Measurements from ENCODE around the gene IMP4.
A peak's percentile ranks its signal among the peaks of the same experiment; 100 is the strongest.

IMP4 gene

GRCh38 chr2:130374587-130375290, 32.0 kb downstream of the IMP4 start:
- no peak overlapping the region for H3K4me3 ChIP-seq (ENCODE audit: low read depth, low read length)

DNA sequence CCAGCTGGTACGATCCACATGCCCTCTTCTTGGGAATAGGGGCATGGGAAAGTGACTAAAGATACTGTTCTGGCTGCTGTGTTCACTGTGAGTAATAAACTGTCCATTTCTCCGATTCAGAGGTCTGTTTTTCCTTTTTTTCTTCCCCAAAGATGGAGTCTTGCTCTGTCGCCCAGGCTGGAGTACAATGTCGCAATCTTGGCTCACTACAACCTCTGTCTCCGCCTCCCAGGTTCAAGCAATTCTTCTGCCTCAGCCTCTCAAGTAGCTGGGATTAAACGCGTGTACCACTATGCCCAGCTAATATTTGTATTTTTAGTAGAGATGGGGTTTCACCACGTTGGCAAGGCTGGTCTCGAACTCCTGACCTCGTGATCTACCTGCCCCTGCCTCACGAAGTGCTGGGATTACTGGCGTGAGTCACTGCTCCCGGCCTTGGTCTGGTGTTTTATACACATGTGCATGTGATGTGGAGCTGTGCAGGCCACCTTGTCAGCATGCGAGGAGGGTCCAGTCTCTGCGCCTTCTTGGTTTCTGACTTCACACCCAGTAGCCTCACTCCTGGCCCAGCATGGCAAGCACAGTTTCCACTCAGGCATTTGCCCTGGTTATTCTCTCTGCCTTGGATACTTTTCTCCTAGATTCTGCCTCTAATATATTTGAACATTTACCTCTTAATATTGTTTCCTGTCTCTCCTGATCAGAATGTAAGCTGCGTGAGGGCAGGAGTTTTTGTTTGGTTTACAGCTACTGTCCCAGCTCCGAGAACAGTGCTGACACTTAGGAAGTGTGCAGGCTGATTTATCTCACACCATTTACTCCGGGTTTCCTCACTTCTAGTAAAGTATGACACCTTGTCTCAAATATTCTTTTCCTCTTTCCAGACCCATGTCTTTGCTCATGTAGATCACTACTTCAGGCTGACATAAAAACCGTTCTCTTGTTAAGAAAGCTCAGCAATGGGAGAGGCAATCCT, 32.9 kb downstream of the IMP4 start:
- no peak overlapping the region for H3K4me3 ChIP-seq (ENCODE audit: low read depth, low read length)
- no peak for DNase-seq (ENCODE audit: low read depth)

More at GRCh38 chr2:130374587-130375290, 32.0 kb downstream of the IMP4 start:
- no peak for DNase-seq (ENCODE audit: low read depth)

DNA sequence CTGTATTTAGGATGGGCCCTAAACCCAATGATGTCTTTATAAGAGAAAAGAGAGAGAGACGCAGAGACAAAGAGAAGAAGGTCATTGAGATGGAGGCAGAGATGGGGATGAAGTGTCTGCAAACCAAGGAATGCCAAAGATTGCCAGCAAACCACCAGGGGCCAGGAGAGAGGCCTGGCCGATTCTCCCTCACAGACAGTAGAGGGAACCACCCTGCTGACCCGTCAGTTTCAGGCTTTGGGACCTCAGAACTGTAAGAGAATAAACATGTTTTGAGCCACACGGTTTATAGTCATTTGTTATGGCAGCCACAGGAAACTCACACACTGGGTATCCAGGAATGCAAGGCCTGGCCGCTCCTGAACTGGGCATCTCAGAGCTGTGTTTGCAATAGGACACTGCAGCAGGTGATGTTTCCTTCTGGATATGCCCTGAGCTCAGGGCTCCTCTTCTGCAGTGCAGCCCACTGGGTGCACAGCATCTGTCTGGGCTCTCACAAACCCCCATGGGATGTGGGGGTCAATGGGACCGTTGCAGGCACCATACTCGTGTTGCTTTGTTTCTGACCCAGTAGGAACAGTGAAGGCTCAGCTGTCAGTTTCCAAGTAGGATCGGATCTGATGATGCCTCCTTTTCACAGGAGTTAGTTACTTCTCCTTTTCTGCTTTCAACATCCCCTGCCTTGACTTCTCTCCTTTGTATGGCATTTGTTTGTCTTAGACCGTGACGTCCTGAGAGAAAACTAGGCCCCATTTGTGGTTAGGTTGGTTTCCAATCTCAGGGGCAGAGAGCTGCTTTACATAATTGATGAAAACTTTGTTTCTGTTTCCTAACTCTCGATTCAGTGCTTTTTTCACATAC, 34.0 kb downstream of the IMP4 start:
- no peak overlapping the region for H3K4me3 ChIP-seq (ENCODE audit: low read depth, low read length)
- DNase-seq (ENCODE audit: low read depth): no peak

DNA sequence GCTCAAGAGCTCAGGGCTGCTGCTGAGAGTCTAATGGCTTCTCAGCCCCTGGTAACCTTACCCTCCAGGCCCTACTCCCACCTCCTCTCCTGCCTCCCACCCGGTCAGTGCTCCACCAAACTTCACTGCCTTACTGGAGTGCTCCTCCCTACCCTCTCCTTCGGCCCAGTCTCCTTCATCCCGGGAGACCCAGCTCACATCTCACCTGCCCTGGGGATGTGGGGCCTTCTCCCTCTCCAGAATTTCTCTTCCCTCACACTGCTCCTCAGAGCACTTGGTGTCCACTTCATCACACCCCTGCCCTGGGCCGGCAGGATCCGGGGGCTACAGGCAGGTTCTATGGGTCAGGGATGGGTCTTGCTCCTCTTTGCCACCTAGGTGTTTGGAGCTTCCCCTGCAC, 34.8 kb downstream of the IMP4 start:
- no peak overlapping the region for H3K4me3 ChIP-seq (ENCODE audit: low read depth, low read length)
- DNase-seq (ENCODE audit: low read depth): no peak

DNA sequence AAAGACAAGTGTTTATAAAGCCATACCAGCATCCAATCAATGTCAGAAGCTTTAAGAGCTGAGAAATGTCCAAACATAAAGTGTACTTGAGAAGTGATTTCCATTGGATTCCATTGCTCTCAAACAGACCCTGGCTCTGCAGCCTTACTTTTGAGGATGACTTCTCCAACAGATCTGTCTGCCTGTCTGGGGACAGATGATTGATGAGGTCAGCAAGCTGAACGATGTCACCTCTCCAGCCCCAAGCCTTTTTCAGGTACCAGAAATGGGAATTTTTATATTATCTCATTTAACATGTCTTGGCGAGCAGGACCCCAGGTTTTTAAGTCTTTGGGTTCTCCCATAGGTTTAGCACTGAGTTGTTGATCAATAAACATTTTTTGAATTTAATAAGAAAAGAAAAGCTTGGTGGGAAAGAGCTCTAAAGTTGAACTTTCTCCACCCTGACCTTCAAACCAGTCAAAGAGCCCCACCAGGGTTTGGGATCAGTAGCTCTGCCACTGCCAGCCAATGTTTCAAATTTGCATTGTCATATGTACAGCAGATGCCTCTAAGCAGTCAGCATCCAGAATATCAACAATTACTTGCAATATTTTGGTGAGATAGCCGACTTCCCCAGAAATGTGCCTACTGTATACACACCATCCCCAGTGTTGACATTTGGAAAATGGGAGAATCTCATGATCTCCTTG, 35.7 kb downstream of the IMP4 start:
- no peak for DNase-seq (ENCODE audit: low read depth)
- H3K4me3 ChIP-seq (ENCODE audit: low read depth, low read length): no peak overlapping the region

GRCh38 chr2:130378898-130379214, 36.2 kb downstream of the IMP4 start:
- no peak for DNase-seq (ENCODE audit: low read depth)
- no peak overlapping the region for H3K4me3 ChIP-seq (ENCODE audit: low read depth, low read length)

- no peak for DNase-seq (ENCODE audit: low read depth)
- H3K4me3 ChIP-seq (ENCODE audit: low read depth, low read length): no peak overlapping the region
Observed at GRCh38 chr2:130380096-130380934, 37.6 kb downstream of the IMP4 start.

GRCh38 chr2:130381145-130381544, 38.4 kb downstream of the IMP4 start:
- DNase-seq (ENCODE audit: low read depth): no peak

DNA sequence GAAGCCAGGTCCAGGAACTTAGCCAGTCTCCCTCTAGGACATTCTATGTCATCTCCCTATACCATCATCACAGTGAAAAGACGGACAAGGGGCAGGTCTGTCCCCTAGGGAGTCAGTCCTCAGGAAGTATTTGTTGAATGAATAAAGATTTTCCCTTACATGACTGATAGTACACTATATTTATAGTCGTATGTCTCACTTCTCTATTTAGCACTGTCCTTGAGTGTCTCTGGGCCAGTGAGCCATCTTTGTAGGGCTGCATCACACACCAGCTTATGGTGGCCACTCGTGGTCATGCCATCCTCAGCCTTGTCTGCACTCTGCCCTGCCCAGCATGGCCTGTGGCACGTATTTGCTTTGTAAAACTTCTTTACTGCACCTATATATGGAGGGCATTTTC, 38.9 kb downstream of the IMP4 start:
- H3K4me3 ChIP-seq (ENCODE audit: low read depth, low read length): no peak overlapping the region
- DNase-seq (ENCODE audit: low read depth): no peak

More at GRCh38 chr2:130381145-130381544, 38.4 kb downstream of the IMP4 start:
- H3K4me3 ChIP-seq (ENCODE audit: low read depth, low read length): no peak overlapping the region

- no peak overlapping the region for H3K4me3 ChIP-seq (ENCODE audit: low read depth, low read length)
- no peak for DNase-seq (ENCODE audit: low read depth)
Observed at GRCh38 chr2:130382313-130382917, 39.7 kb downstream of the IMP4 start.

- no peak for DNase-seq (ENCODE audit: low read depth)
- no peak overlapping the region for H3K4me3 ChIP-seq (ENCODE audit: low read depth, low read length)
Observed at GRCh38 chr2:130385709-130386108, 43.0 kb downstream of the IMP4 start.

GRCh38 chr2:130387071-130387400, 44.3 kb downstream of the IMP4 start:
- H3K4me3 ChIP-seq (ENCODE audit: low read depth, low read length): no peak overlapping the region
- no peak for DNase-seq (ENCODE audit: low read depth)

DNA sequence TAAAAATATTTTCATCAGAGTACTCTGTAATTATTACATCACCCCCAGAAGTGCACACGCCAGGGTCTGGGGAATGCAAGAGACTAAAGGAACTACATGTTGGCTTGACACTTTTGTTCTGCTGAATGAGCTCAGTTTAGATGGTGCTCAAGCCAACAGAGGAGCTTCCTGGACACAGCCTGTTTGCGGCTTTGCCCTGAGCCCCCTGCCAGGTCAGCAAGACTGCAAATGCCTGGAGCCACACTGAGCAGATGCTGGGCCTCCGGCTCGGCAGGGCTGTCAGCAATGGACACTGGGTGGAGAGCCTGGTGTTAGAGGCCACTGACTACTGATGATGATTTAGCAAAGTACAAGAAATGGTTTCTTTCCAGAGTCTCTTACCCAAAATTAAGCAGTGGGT, 45.1 kb downstream of the IMP4 start:
- no peak for DNase-seq (ENCODE audit: low read depth)
- no peak overlapping the region for H3K4me3 ChIP-seq (ENCODE audit: low read depth, low read length)

- DNase-seq (ENCODE audit: low read depth): no peak
- H3K4me3 ChIP-seq (ENCODE audit: low read depth, low read length): no peak overlapping the region
Observed at GRCh38 chr2:130388221-130388907, 45.7 kb downstream of the IMP4 start.

DNA sequence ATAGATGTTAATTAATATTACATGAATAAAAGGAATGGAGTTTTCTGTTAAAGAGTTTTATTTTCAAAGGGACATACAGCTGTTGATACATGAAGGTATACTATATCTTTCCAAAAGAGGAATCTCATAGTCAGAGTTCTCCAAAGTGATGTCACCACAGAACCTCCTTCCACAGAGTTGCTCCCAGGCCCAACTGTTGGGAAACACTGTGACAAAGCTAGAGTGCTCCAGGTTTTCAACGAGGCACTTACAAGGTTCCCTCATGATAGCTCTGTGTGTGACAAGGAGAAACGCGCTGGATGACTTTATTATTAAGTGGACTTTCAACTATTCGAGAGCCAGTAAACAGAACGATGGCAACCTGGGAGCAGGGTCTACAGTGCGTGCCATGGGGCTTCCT, 46.7 kb downstream of the IMP4 start:
- no peak overlapping the region for H3K4me3 ChIP-seq (ENCODE audit: low read depth, low read length)
- no peak for DNase-seq (ENCODE audit: low read depth)

DNA sequence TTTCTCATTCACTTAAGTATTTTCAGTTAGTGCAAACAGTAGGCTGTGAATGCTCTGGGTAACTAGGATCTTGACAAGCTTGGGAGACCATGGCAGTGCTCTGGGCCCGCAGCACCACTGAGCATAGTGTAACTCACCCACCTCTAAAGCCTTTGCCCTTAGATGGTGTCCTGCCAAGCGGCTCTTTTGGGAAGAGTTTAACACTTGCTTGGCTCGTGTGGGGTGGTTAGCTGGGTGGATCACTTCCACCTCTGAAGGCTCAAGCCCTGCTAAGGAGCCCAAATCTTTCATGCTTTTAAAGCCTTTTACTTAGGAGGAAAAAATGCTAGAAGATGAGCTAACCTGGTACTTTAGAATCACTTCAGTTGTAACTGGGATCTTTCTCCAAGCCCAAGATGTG, 47.1 kb downstream of the IMP4 start:
- DNase-seq (ENCODE audit: low read depth): no peak
- H3K4me3 ChIP-seq (ENCODE audit: low read depth, low read length): no peak overlapping the region

- H3K4me3 ChIP-seq (ENCODE audit: low read depth, low read length): peak overlapping the region; percentile 55
- no peak for DNase-seq (ENCODE audit: low read depth)
Observed at GRCh38 chr2:130390460-130391057, 47.9 kb downstream of the IMP4 start.
